Hypothalamus (tissue), 51 donors: Measurements from ENCODE around the gene TLR7.

ENCODE experiments used
- DNase-seq, 51 donors: peaks; one replicate each; lab custom pipeline; 2025; lab: John Stamatoyannopoulos, UW

Gene TLR7

GRCh38 chrX:12922599-12922919 is 55.7 kb downstream of the TLR7 start:
- no peak for DNase-seq

- no peak for DNase-seq
These were observed 62.8 kb downstream of the TLR7 start for GRCh38 chrX:12929701-12930100.

- no peak for DNase-seq
These were observed 63.3 kb downstream of the TLR7 start for GRCh38 chrX:12930150-12930549.

- DNase-seq: no peak
These were observed 65.4 kb downstream of the TLR7 start for GRCh38 chrX:12932244-12932643.

- DNase-seq: no peak
These were observed 68.0 kb downstream of the TLR7 start for GRCh38 chrX:12934850-12935249.

- no peak for DNase-seq
These were observed 70.1 kb downstream of the TLR7 start for GRCh38 chrX:12936947-12937346.
